A549 (cell line): ENCODE results near the gene HSD11B2.

Experiments used
- CEBPB ChIP-seq, 2 experiments: fragments of >200 bp in 1 of 2; sonication (Bioruptor Twin) in 1 of 2; formaldehyde crosslinking in 1 of 2; IDR thresholded peaks; 2 replicates each; pipeline ENCODE4 v1.6.1; 2012 to 2016
- CHD2 ChIP-seq: fragments of 150-350 bp; IDR thresholded peaks from 2 replicates; pipeline ENCODE4 v1.6.1; 2014; ENCODE audit warnings: low read length; ENCODE audit not compliant: partially characterized antibody
- FOSL2 ChIP-seq, 2 experiments: fragments of 450-650 bp in 1 of 2; fragments of >200 bp in 1 of 2; sonication (Bioruptor Twin) in 1 of 2; formaldehyde crosslinking; IDR thresholded peaks; 2 replicates each; pipeline versions ENCODE4 v1.5.0 to v1.6.1; 2016 to 2020; ENCODE audit warnings: mild to moderate bottlenecking in 1 of 2, moderate library complexity in 1 of 2
- POLR2A ChIP-seq: IDR thresholded peaks from 2 replicates; pipeline ENCODE4 v1.6.1; 2012; ENCODE audit warnings: mild to moderate bottlenecking, low read length
- RAD21 ChIP-seq, 2 experiments: fragments of >200 bp in 1 of 2; sonication (Bioruptor Twin) in 1 of 2; formaldehyde crosslinking in 1 of 2; IDR thresholded peaks in 1 of 2; conservative IDR thresholded peaks in 1 of 2; 2 replicates in 1 of 2; 3 replicates in 1 of 2; pipeline ENCODE4 v1.6.1; 2012 to 2018; ENCODE audit warnings: inconsistent platforms in 1 of 2
- RNF2 ChIP-seq: fragments of 200-600 bp; sonication (generic); IDR thresholded peaks from 2 replicates; pipeline ENCODE4 v1.6.1; 2016; ENCODE audit warnings: low read depth, mild to moderate bottlenecking, antibody characterized with exemption, moderate library complexity, borderline replicate concordance
- TF ChIP-seq, protein P1 (sequence below): fragments of >200 bp; sonication (Bioruptor Twin); formaldehyde crosslinking; IDR thresholded peaks from 3 replicates; pipeline ENCODE4 v1.5.1; 2016
- TF ChIP-seq, protein P2 (sequence below): fragments of 200-600 bp; sonication (generic); IDR thresholded peaks from 2 replicates; pipeline ENCODE4 v1.6.1; 2016; ENCODE audit warnings: antibody characterized with exemption, mild to moderate bottlenecking, moderate library complexity
- TF ChIP-seq, protein P3 (sequence below): fragments of 150-350 bp; IDR thresholded peaks from 2 replicates; pipeline ENCODE4 v1.6.1; 2014; ENCODE audit warnings: low read depth, mild to moderate bottlenecking, low read length

DNA sequence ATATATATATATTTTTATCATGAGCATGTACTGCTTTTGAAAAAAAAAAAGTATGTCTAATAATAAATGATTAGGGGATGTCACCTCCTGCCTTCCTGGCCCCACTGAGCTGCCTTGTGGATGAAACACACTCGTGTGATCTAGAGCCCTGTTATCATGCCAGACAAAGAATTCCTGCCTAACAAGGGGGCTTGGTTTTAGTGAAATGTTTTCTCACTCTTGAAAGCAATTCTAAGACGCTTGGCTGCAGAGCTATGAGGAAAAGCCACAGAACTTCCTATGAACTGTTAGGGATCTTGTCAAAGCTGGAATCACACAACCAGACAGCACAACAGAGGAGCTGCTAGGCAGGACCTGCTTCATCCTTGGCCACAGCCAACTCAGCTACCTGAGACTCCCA is 18.6 kb upstream of the HSD11B2 start:
- TF ChIP-seq, protein P1, sequence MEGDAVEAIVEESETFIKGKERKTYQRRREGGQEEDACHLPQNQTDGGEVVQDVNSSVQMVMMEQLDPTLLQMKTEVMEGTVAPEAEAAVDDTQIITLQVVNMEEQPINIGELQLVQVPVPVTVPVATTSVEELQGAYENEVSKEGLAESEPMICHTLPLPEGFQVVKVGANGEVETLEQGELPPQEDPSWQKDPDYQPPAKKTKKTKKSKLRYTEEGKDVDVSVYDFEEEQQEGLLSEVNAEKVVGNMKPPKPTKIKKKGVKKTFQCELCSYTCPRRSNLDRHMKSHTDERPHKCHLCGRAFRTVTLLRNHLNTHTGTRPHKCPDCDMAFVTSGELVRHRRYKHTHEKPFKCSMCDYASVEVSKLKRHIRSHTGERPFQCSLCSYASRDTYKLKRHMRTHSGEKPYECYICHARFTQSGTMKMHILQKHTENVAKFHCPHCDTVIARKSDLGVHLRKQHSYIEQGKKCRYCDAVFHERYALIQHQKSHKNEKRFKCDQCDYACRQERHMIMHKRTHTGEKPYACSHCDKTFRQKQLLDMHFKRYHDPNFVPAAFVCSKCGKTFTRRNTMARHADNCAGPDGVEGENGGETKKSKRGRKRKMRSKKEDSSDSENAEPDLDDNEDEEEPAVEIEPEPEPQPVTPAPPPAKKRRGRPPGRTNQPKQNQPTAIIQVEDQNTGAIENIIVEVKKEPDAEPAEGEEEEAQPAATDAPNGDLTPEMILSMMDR, result no peak
- TF ChIP-seq RNF2 (no peak), RAD21 (conservative IDR thresholded peaks at IDR 0.05 in 1 of 2, IDR thresholded peaks at IDR 0.05 in 1 of 2) (no peak), CHD2 (no peak), POLR2A (no peak), CEBPB (IDR thresholded peaks at IDR 0.05) (no peak), FOSL2 (IDR thresholded peaks at IDR 0.05) (no peak), FOSL2 (CRISPR knock-in tag; IDR thresholded peaks at IDR 0.05) (no peak)
- TF ChIP-seq, protein P2, sequence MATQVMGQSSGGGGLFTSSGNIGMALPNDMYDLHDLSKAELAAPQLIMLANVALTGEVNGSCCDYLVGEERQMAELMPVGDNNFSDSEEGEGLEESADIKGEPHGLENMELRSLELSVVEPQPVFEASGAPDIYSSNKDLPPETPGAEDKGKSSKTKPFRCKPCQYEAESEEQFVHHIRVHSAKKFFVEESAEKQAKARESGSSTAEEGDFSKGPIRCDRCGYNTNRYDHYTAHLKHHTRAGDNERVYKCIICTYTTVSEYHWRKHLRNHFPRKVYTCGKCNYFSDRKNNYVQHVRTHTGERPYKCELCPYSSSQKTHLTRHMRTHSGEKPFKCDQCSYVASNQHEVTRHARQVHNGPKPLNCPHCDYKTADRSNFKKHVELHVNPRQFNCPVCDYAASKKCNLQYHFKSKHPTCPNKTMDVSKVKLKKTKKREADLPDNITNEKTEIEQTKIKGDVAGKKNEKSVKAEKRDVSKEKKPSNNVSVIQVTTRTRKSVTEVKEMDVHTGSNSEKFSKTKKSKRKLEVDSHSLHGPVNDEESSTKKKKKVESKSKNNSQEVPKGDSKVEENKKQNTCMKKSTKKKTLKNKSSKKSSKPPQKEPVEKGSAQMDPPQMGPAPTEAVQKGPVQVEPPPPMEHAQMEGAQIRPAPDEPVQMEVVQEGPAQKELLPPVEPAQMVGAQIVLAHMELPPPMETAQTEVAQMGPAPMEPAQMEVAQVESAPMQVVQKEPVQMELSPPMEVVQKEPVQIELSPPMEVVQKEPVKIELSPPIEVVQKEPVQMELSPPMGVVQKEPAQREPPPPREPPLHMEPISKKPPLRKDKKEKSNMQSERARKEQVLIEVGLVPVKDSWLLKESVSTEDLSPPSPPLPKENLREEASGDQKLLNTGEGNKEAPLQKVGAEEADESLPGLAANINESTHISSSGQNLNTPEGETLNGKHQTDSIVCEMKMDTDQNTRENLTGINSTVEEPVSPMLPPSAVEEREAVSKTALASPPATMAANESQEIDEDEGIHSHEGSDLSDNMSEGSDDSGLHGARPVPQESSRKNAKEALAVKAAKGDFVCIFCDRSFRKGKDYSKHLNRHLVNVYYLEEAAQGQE, result no peak
- TF ChIP-seq, protein P3, sequence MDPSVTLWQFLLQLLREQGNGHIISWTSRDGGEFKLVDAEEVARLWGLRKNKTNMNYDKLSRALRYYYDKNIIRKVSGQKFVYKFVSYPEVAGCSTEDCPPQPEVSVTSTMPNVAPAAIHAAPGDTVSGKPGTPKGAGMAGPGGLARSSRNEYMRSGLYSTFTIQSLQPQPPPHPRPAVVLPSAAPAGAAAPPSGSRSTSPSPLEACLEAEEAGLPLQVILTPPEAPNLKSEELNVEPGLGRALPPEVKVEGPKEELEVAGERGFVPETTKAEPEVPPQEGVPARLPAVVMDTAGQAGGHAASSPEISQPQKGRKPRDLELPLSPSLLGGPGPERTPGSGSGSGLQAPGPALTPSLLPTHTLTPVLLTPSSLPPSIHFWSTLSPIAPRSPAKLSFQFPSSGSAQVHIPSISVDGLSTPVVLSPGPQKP, result no peak
